WI38 (cell line): ENCODE results near the gene TNS2.

Source experiments
- H3K4me3 ChIP-seq: 2 replicates; pipeline ENCODE4 v1.5.1; 2011; ENCODE audit warnings: low read depth, mild to moderate bottlenecking, control low read depth, low read length
- CTCF ChIP-seq: IDR thresholded peaks from 2 replicates; pipeline ENCODE4 v1.5.1; 2012; ENCODE audit warnings: low read depth, mild to moderate bottlenecking, control low read depth, low read length

Gene TNS2

GRCh38 chr12:53070877-53071492, 21.1 kb downstream of the TNS2 start:
- no peak for TF ChIP-seq CTCF
- no peak overlapping the region for H3K4me3 ChIP-seq

- peak; percentile 26; the same call in 1 of the 2 replicates for TF ChIP-seq CTCF
- no peak overlapping the region for H3K4me3 ChIP-seq
Measured at GRCh38 chr12:53071591-53072551, 22.0 kb downstream of the TNS2 start.

- no peak for TF ChIP-seq CTCF
Measured at GRCh38 chr12:53073881-53074280, 24.0 kb downstream of the TNS2 start.

GRCh38 chr12:53074283-53074998, 24.6 kb downstream of the TNS2 start:
- TF ChIP-seq CTCF: no peak

More at GRCh38 chr12:53073881-53074280, 24.0 kb downstream of the TNS2 start:
- no peak overlapping the region for H3K4me3 ChIP-seq

GRCh38 chr12:53074999-53075370, 25.1 kb downstream of the TNS2 start:
- TF ChIP-seq CTCF: no peak
- no peak overlapping the region for H3K4me3 ChIP-seq

More at GRCh38 chr12:53074283-53074998, 24.6 kb downstream of the TNS2 start:
- H3K4me3 ChIP-seq: no peak overlapping the region

- no peak for TF ChIP-seq CTCF
Measured at GRCh38 chr12:53076461-53076860, 26.6 kb downstream of the TNS2 start.

GRCh38 chr12:53077030-53077429, 27.2 kb downstream of the TNS2 start:
- TF ChIP-seq CTCF: no peak
- H3K4me3 ChIP-seq: no peak overlapping the region

More at GRCh38 chr12:53076461-53076860, 26.6 kb downstream of the TNS2 start:
- no peak overlapping the region for H3K4me3 ChIP-seq
